ENCODE data around the gene TRA2B.

Gene TRA2B

DNA sequence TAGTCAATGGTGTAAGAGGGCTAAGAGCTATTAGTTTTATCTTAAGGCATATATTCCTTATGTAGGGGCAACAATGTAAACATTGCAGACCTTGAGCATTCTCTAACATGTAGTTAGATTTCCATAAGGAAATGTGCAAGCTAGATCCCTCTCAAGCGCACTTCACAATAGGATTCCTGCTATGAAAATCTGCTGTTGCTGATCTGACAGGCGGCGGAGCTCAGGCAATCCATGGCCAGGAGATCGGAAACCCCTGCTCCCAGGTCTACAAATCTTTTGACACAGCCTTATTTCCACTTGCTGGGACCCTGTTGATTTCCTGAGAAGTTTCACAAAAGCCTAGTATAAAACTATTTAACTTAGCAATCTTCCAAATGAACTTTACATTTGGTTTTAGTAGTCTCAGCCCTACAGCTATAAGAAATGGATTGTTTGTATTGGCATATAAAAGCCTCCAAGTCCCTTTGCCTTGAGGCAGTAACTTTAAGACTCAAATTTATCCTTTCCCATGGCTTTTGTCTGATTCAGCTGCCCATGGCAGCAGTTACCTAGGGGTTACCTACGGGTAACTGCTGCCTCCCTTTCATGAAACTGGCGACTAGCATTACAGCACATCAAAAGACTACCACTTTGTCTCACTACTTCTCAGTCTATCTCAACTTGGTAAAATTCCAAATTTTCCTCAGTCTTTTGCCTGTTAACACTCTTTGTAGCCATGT, 22.7 kb downstream of the TRA2B start:
- TF ChIP-seq, protein P1, sequence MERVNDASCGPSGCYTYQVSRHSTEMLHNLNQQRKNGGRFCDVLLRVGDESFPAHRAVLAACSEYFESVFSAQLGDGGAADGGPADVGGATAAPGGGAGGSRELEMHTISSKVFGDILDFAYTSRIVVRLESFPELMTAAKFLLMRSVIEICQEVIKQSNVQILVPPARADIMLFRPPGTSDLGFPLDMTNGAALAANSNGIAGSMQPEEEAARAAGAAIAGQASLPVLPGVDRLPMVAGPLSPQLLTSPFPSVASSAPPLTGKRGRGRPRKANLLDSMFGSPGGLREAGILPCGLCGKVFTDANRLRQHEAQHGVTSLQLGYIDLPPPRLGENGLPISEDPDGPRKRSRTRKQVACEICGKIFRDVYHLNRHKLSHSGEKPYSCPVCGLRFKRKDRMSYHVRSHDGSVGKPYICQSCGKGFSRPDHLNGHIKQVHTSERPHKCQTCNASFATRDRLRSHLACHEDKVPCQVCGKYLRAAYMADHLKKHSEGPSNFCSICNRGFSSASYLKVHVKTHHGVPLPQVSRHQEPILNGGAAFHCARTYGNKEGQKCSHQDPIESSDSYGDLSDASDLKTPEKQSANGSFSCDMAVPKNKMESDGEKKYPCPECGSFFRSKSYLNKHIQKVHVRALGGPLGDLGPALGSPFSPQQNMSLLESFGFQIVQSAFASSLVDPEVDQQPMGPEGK (CRISPR knock-in tag; IDR thresholded peaks at IDR 0.05; ENCODE audit: borderline replicate concordance): no peak
- TF ChIP-seq SNAI2 (CRISPR knock-in tag; IDR thresholded peaks at IDR 0.05) (no peak), PPARA (CRISPR knock-in tag; IDR thresholded peaks at IDR 0.05; ENCODE audit: borderline replicate concordance) (no peak), GLIS3 (CRISPR knock-in tag; IDR thresholded peaks at IDR 0.05) (no peak), CSDC2 (CRISPR knock-in tag; IDR thresholded peaks at IDR 0.05) (no peak), ZNF8 (CRISPR knock-in tag; IDR thresholded peaks at IDR 0.05) (no peak)
- no peak for ATAC-seq

DNA sequence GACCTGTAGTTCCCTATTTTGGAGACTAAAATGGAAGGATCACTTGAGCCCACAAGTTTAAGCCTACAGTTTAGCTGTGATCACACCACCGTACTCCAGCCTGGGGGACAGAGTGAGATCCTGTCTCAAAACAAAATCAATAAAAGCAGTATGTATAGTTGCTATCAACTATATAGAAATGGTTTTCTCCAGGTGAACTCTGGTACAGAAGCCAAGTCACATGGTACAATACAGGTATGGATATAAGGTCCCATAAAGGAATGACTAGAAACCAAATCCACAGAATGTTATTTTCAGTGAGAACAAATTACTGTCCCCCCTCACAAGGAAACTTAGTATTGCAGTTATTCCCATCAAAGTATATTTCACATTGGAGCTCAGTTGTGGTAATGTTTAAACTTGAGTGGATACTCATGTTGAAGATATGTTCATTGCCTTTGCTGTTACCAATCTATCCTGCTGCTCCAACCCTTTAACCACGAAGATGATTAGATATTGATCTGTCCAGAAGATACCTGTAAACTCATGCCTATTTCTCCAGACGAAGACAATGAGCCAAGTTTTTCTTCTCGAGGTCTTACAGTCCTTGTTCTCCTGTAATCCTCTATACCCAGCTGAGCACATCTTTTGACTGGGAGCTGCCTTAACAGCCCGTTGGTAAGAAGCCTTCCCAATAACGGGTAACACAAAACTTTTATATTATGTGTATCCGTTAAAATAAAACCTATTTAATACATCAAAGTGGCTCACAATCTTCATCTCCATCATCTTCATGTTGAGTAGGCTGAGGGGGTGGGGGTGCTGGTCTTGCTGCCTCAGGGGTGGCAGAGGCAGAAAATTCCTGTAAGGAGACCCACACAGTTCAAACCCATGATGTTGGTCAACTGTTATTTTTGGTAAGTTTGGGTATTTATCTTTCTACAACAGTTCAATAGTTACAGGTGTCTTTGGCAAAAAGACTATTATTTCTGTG, 24.6 kb downstream of the TRA2B start:
- no peak for TF ChIP-seq ISL1 (CRISPR knock-in tag; IDR thresholded peaks at IDR 0.05)
- TF ChIP-seq, protein P2, sequence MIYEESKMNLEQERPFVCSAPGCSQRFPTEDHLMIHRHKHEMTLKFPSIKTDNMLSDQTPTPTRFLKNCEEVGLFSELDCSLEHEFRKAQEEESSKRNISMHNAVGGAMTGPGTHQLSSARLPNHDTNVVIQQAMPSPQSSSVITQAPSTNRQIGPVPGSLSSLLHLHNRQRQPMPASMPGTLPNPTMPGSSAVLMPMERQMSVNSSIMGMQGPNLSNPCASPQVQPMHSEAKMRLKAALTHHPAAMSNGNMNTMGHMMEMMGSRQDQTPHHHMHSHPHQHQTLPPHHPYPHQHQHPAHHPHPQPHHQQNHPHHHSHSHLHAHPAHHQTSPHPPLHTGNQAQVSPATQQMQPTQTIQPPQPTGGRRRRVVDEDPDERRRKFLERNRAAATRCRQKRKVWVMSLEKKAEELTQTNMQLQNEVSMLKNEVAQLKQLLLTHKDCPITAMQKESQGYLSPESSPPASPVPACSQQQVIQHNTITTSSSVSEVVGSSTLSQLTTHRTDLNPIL (CRISPR knock-in tag; IDR thresholded peaks at IDR 0.05; ENCODE audit: low read depth): 0 out of 2 replicates have a peak, but pooled peaks have one; percentile 32
- peak; percentile 35; the same call in 1 of the 2 replicates for TF ChIP-seq GLIS3 (CRISPR knock-in tag; IDR thresholded peaks at IDR 0.05)
- 0 out of 2 replicates have a peak, but pooled peaks have one; percentile 47 for TF ChIP-seq ZC3H10 (CRISPR knock-in tag; IDR thresholded peaks at IDR 0.05)
- no peak for TF ChIP-seq TOX (CRISPR knock-in tag; IDR thresholded peaks at IDR 0.05; ENCODE audit: borderline replicate concordance)
- TF ChIP-seq, protein P3, sequence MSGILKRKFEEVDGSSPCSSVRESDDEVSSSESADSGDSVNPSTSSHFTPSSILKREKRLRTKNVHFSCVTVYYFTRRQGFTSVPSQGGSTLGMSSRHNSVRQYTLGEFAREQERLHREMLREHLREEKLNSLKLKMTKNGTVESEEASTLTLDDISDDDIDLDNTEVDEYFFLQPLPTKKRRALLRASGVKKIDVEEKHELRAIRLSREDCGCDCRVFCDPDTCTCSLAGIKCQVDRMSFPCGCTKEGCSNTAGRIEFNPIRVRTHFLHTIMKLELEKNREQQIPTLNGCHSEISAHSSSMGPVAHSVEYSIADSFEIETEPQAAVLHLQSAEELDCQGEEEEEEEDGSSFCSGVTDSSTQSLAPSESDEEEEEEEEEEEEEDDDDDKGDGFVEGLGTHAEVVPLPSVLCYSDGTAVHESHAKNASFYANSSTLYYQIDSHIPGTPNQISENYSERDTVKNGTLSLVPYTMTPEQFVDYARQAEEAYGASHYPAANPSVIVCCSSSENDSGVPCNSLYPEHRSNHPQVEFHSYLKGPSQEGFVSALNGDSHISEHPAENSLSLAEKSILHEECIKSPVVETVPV (CRISPR knock-in tag; IDR thresholded peaks at IDR 0.05): 0 out of 2 replicates have a peak, but pooled peaks have one; percentile 32
- peak; percentile 1; the same call in 2 of the 3 replicates for ATAC-seq

DNA sequence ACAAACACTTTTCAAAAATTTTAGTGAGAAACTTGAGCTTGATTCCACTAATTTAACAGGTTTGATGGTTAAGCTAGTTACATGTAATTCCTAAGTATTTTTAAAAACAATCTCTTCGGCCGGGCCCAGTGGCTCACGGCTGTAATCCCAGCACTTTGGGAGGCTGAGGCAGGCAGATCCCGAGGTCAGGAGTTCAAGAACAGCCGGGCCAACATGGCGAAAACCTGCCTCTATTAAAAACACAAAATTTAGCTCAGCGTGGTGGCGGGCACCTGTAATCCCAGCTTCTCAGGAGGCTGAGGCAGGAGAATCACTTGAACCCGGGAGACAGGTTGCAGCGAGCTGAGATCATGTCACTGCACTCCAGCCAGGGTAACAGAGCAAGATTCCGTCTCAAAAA, 25.3 kb downstream of the TRA2B start:
- TF ChIP-seq, protein P2 (CRISPR knock-in tag; IDR thresholded peaks at IDR 0.05; ENCODE audit: low read depth): no peak
- no peak for TF ChIP-seq TCF4 (CRISPR knock-in tag; IDR thresholded peaks at IDR 0.05; ENCODE audit: borderline replicate concordance)
- TF ChIP-seq, protein P4, sequence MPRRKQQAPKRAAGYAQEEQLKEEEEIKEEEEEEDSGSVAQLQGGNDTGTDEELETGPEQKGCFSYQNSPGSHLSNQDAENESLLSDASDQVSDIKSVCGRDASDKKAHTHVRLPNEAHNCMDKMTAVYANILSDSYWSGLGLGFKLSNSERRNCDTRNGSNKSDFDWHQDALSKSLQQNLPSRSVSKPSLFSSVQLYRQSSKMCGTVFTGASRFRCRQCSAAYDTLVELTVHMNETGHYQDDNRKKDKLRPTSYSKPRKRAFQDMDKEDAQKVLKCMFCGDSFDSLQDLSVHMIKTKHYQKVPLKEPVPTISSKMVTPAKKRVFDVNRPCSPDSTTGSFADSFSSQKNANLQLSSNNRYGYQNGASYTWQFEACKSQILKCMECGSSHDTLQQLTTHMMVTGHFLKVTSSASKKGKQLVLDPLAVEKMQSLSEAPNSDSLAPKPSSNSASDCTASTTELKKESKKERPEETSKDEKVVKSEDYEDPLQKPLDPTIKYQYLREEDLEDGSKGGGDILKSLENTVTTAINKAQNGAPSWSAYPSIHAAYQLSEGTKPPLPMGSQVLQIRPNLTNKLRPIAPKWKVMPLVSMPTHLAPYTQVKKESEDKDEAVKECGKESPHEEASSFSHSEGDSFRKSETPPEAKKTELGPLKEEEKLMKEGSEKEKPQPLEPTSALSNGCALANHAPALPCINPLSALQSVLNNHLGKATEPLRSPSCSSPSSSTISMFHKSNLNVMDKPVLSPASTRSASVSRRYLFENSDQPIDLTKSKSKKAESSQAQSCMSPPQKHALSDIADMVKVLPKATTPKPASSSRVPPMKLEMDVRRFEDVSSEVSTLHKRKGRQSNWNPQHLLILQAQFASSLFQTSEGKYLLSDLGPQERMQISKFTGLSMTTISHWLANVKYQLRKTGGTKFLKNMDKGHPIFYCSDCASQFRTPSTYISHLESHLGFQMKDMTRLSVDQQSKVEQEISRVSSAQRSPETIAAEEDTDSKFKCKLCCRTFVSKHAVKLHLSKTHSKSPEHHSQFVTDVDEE (CRISPR knock-in tag; IDR thresholded peaks at IDR 0.05): no peak
- no peak for TF ChIP-seq RARB (CRISPR knock-in tag; IDR thresholded peaks at IDR 0.05)
- TF ChIP-seq, protein P5, sequence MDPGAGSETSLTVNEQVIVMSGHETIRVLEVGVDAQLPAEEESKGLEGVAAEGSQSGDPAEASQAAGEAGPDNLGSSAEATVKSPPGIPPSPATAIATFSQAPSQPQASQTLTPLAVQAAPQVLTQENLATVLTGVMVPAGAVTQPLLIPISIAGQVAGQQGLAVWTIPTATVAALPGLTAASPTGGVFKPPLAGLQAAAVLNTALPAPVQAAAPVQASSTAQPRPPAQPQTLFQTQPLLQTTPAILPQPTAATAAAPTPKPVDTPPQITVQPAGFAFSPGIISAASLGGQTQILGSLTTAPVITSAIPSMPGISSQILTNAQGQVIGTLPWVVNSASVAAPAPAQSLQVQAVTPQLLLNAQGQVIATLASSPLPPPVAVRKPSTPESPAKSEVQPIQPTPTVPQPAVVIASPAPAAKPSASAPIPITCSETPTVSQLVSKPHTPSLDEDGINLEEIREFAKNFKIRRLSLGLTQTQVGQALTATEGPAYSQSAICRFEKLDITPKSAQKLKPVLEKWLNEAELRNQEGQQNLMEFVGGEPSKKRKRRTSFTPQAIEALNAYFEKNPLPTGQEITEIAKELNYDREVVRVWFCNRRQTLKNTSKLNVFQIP (CRISPR knock-in tag; IDR thresholded peaks at IDR 0.05; ENCODE audit: borderline replicate concordance, low read depth): no peak
- TF ChIP-seq ESRRG (CRISPR knock-in tag; IDR thresholded peaks at IDR 0.05): no peak
- TF ChIP-seq GLIS3 (CRISPR knock-in tag; IDR thresholded peaks at IDR 0.05): no peak
- TF ChIP-seq CSDC2 (CRISPR knock-in tag; IDR thresholded peaks at IDR 0.05): no peak
- TF ChIP-seq ISL1 (CRISPR knock-in tag; IDR thresholded peaks at IDR 0.05): no peak
- TF ChIP-seq, protein P1 (CRISPR knock-in tag; IDR thresholded peaks at IDR 0.05; ENCODE audit: borderline replicate concordance): no peak
- TF ChIP-seq ZNF8 (CRISPR knock-in tag; IDR thresholded peaks at IDR 0.05): no peak
- TF ChIP-seq ZFP3 (CRISPR knock-in tag; IDR thresholded peaks at IDR 0.05): no peak
- no peak for TF ChIP-seq PPARA (CRISPR knock-in tag; IDR thresholded peaks at IDR 0.05; ENCODE audit: borderline replicate concordance)
- no peak for TF ChIP-seq TOX (CRISPR knock-in tag; IDR thresholded peaks at IDR 0.05; ENCODE audit: borderline replicate concordance)
- no peak for TF ChIP-seq ZNF565 (CRISPR knock-in tag; conservative IDR thresholded peaks at IDR 0.05; ENCODE audit: low read depth)
- no peak for TF ChIP-seq SNAI2 (CRISPR knock-in tag; IDR thresholded peaks at IDR 0.05)
- no peak for TF ChIP-seq ZC3H10 (CRISPR knock-in tag; IDR thresholded peaks at IDR 0.05)
- TF ChIP-seq ZNF70 (CRISPR knock-in tag; IDR thresholded peaks at IDR 0.05): no peak
- TF ChIP-seq BACH2 (CRISPR knock-in tag; IDR thresholded peaks at IDR 0.05; ENCODE audit: borderline replicate concordance): no peak
- no peak for TF ChIP-seq OSR1 (CRISPR knock-in tag; IDR thresholded peaks at IDR 0.05)
- no peak for ATAC-seq

DNA sequence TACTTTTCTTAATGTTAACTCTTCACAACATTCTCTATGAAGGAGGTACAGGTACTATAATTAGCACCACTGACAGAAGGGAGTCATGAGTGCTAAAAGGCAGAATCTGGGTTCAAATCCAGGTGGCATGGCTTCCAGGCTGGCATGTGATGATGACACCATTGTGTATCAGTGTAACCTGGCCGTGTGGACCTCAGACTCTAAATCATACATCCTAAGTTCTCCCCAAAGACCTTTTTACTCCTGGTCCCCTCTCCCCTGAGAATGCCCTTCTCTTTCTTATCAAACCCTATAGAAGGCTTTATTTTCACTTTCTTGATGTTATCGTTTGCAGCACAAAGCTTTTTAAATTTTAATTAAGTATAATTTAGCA, 26.8 kb downstream of the TRA2B start:
- ATAC-seq: peak; percentile 33
